ENCODE measurements around the gene ITGB7.

The ITGB7 gene, protein sequence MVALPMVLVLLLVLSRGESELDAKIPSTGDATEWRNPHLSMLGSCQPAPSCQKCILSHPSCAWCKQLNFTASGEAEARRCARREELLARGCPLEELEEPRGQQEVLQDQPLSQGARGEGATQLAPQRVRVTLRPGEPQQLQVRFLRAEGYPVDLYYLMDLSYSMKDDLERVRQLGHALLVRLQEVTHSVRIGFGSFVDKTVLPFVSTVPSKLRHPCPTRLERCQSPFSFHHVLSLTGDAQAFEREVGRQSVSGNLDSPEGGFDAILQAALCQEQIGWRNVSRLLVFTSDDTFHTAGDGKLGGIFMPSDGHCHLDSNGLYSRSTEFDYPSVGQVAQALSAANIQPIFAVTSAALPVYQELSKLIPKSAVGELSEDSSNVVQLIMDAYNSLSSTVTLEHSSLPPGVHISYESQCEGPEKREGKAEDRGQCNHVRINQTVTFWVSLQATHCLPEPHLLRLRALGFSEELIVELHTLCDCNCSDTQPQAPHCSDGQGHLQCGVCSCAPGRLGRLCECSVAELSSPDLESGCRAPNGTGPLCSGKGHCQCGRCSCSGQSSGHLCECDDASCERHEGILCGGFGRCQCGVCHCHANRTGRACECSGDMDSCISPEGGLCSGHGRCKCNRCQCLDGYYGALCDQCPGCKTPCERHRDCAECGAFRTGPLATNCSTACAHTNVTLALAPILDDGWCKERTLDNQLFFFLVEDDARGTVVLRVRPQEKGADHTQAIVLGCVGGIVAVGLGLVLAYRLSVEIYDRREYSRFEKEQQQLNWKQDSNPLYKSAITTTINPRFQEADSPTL

GRCh38 chr12:53207042-53207441 is at the start of gene ITGB7:
Gene ITGB7, minus strand, starts transcription at chr12:53207251. Its CDS starts 6,808 bp downstream, at chr12:53200443.
- no peak for DNase-seq

DNA sequence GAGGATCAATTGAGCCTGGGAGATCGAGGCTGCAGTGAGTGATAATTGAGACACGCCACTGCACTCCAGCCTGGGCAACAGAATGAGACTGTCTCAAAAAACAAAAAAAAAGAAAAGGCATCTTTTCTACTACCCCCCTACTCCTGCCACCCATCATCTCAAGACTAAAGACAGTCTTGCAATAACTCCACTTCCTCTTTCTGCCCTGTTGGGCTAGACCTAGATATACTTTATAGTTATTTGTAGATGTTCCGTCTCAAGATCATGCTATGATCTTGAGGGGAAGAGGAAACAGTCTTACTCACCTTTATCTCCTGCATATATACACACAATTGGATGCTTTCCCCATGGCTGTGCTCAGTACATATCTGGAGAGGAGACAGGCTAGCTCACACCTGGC is 48.9 kb upstream of the ITGB7 start:
- no peak for DNase-seq

- no peak for DNase-seq
These were observed 47.9 kb upstream of the ITGB7 start for GRCh38 chr12:53254816-53255545.

DNA sequence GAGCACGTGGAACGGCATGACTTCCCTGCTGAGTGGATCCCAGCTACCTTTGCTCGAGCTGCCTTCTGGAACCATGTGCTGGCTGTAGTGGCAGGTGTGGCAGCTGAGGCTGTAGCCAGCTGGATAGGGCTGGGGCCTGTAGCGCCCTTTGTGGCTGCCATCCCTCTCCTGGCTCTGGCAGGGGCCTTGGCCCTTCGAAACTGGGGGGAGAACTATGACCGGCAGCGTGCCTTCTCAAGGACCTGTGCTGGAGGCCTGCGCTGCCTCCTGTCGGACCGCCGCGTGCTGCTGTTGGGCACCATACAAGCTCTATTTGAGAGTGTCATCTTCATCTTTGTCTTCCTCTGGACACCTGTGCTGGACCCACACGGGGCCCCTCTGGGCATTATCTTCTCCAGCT is 46.2 kb upstream of the ITGB7 start:
- no peak for DNase-seq

DNA sequence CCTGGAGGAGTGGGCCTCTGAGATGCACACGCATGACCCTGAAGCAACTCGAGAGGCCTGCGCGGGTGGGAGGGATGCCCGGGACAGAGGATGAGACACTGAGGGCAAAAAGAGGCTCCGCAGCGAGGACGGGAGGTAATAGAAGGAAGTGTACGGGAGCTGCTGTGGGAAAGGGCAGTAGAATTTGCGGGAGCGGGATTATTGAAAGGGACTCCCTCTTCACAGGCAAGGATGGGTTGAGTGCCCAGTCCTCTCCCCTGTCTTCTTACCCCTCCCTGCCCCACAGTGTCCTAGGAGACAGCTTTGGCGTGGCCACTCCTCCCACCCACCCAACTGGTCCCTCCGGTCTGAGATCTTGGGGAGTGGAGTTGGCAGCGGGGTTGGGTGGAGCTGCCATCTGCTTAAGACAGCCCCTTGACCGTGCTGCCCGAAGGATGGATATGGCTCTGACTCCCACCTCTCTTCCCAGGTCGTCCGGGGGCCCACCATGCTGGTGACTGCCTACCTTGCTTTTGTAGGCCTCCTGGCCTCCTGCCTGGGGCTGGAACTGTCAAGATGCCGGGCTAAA is 45.4 kb upstream of the ITGB7 start:
- no peak for DNase-seq

DNA sequence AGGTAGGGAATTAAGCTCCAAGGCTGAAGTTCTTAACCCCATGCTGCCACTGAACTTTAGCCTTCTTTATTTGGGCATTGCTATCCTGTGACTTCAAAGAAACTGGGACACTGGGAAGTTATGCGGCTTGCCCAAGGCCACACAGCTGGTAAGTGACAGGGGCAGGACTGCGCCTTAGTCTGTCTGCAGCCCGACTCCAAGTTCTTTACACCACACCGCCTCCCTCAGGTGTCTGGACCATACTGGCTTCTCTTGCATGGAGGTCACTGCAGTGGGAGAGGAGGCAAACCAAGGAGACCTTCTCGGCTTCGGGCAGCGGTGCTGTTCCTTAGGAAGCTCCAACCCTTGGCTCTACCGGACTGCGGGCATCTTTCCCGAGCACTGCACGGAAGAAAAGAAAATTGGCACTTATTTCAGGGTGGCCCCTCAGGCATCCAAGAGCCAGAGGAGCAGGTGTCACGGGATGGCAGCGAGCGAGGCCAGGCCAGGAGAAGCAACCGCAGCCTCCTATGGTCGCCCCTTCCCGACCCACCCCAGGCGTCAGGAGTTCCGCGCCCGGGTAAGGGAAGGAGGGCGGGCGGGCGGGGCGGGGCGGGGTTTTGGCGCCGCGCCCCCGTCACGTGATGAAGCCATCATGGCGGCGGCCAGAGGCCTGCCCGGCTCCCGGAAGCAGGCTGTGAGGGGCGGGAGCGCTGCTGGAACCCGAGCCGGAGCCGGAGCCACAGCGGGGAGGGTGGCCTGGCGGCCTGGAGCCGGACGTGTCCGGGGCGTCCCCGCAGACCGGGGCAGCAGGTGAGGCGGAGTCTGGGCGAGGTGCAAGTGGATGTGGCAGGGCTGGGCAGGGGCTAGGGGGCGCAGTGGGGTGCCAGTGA is 44.7 kb upstream of the ITGB7 start:
- peak; percentile 71 for DNase-seq

DNA sequence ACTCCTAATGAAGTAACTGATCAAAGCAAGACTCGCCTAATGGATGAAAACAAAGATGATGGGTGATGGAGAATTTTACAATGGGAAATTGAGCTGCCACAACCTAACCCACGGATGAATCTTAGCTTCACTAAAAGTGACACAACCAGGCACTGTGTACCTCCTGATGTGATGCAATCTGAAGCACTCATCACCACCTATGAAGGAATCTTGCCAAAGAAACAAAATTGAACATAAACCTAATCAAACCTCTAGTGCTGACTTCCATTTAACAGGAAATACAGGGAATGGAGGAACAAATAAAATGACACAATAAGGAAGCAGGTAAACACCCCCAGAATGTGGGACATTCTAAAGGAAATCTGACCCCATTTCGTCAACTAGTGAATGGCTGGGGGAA is 38.2 kb upstream of the ITGB7 start:
- no peak for DNase-seq

GRCh38 chr12:53244337-53244736 is 37.3 kb upstream of the ITGB7 start:
- DNase-seq = no peak

DNA sequence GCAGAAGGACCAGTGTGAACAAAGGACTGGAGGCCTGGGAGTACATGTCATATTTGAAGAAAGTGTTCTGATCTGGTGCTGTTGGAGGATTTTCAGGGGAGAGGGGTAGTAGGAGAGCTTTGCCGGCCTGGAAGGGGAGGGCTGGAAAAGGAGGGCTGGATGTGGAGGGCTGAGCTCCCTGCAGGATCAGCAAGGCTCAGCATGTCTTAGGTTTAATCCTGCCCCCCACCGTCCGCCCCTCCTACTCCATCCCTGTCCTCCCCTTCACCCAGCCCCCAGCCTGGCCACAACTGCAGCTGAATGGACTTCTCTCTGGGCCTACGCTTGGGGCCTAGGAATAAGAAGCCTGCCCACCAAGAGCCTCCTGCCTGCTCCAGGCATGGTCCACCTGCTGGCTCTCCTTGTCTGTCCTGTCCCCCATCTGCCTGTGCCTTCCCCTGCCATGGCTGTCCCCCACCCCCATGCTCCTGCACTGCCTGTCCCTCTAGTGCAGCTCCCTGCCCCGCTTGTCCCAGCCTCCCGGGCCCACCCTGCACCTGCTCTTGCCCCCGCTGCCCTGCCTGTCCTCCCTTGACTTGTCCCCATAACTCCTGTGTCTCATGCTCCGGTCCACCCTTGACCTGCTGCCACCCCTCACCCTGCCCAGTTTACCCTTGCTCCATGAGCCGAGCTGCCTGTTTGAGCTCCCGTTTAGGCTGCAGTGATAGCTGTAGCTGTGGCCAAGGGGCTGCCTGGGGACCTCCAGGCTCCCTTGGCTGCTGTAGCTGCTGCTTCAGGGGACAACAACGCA is 34.8 kb upstream of the ITGB7 start:
- no peak for DNase-seq

- DNase-seq = no peak
These were observed 32.7 kb upstream of the ITGB7 start for GRCh38 chr12:53239643-53240258.

- no peak for DNase-seq
These were observed 29.5 kb upstream of the ITGB7 start for GRCh38 chr12:53236443-53237111.

- no peak for DNase-seq
These were observed 28.8 kb upstream of the ITGB7 start for GRCh38 chr12:53235742-53236442.

- DNase-seq = no peak
These were observed 28.1 kb upstream of the ITGB7 start for GRCh38 chr12:53235164-53235563.

GRCh38 chr12:53234271-53234914 is 27.3 kb upstream of the ITGB7 start:
- DNase-seq = no peak

- DNase-seq = peak; percentile 35
These were observed 26.6 kb upstream of the ITGB7 start for GRCh38 chr12:53233671-53234121.

DNA sequence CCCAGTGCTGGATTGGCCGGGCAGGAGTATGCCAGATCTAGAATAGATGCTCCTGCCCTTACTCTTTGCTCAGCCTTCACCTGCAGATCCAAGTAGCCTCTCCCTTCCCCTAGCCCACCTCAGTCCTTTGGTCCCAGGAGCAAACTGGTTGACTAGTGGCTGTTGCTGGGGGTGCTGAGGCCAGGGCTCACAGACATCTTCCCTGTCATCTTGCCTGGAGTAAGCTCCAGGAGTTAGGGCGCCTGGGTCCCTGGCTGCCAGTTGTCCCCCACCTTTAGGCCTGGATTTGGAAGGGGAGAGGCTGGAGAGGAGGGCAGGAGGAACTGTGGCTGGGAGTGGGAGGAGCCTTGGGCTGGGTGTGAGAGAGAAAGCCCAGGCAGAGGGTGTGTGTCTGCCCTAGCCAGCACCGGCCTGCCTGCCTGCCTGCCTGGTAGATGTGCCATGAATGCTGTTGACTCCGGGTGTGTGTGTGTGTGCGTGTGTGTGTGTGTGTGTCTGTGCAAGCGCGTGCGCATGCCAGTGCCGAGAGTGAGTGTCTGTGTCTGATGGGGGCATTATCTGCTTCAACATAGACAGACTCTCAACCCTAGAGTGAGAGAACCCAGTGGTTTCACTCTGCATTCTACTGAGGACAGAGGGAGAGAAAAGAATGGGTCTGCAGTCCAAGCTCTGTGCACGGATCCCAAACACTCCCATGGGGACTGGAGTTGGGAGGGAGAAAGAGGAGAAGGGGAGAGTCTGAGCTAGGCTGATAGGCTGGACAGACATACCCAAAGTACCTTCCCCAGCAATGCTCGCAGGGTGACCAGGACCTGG is 25.8 kb upstream of the ITGB7 start:
- DNase-seq = peak; percentile 40

- peak; percentile 73 for DNase-seq
These were observed 25.0 kb upstream of the ITGB7 start, which contains the start of gene RARG for GRCh38 chr12:53231921-53232645. Gene RARG, minus strand, starts transcription at chr12:53232209. Its CDS starts 4,664 bp downstream, at chr12:53227545.

Data from fibroblast of skin of right quadriceps (primary cell).